Heart right ventricle (tissue), 16 donors: ENCODE results near the gene PPIF. TPM values are rescaled to one million over a fixed set of nuclear protein-coding genes. Genes with fewer than 3 reads are reported as not detected.

ENCODE experiments used
- ATAC-seq, 8 donors: fragments of 200-7000 bp; cut with Tn5 transposase; one replicate each; pipeline ENCODE4 v1.9.1; 2020; ENCODE audit warnings: mild to moderate bottlenecking in 8 of 8, moderate library complexity in 8 of 8, moderate number of reproducible peaks in 1 of 8
- DNase-seq, 2 donors: peaks; one replicate each; pipeline ENCODE4 v3.0.0-alpha.2; 2020
- H3K27ac ChIP-seq, 10 donors: fragments of 200-600 bp; sonication (generic) in 2 of 10; one replicate each; pipeline versions ENCODE4 v1.5.0 to v1.8.0; 2020 to 2022; ENCODE audit warnings: mild to moderate bottlenecking in 3 of 10
- H3K27me3 ChIP-seq, 7 donors: fragments of 200-600 bp; one replicate each; pipeline ENCODE4 v1.8.0; 2021 to 2022; ENCODE audit warnings: mild to moderate bottlenecking in 2 of 7
- H3K36me3 ChIP-seq, 9 donors: fragments of 200-600 bp; sonication (generic) in 1 of 9; one replicate each; pipeline versions ENCODE4 v1.5.0 to v1.8.0; 2020 to 2022; ENCODE audit warnings: mild to moderate bottlenecking in 2 of 9
- H3K4me1 ChIP-seq, 9 donors: fragments of 200-600 bp; sonication (generic) in 1 of 9; one replicate each; pipeline versions ENCODE4 v1.5.0 to v1.8.0; 2020 to 2022; ENCODE audit warnings: mild to moderate bottlenecking in 4 of 9
- H3K4me3 ChIP-seq, 10 donors: fragments of 200-600 bp; sonication (generic) in 2 of 10; one replicate each; pipeline versions ENCODE4 v1.5.0 to v1.8.0; 2020 to 2022; ENCODE audit warnings: mild to moderate bottlenecking in 7 of 10, moderate library complexity in 2 of 10
- H3K9me3 ChIP-seq, 11 donors: fragments of 200-600 bp in 10 of 11; sonication (generic) in 2 of 11; one replicate each; pipeline versions ENCODE4 v1.5.0 to v1.8.0; 2013 to 2022; ENCODE audit warnings: mild to moderate bottlenecking in 2 of 11, control low read depth in 1 of 11, moderate library complexity in 1 of 11
- WGBS, 2 donors: extraction: QIAGEN DNeasy Blood & Tissue Kit; methylation state at CpG; one replicate each; pipeline ENCODE4 v1.1.7; 2013; ENCODE audit warnings: inconsistent platforms in 1 of 2; 5-methylcytosine and 5-hydroxymethylcytosine counted together
- intact Hi-C, 10 donors: fragments of 100-400 bp; cut with DNase I; formaldehyde crosslinking; loops; one replicate each; pipeline versions ENCODE4 v1.11.1 to v1.14.2; 2022
- polyA plus RNA-seq, 2 donors: library from polyadenylated mRNA; stranded (reverse); fragments of 200-250 nt; gene quantifications; one replicate each; pipeline ENCODE4 v1.2.3, GENCODE V29; 2013
- total RNA-seq, 10 donors: library from RNA; stranded (reverse); fragmentation: NEBNext Ultra II Directional in 3 of 10; extraction: Animal tissue kit (Norgen Biotek cat#: 25700) in 3 of 10; gene quantifications; one replicate each; pipeline versions ENCODE4 v1.2.1 to v1.2.4, GENCODE V29; 2021 to 2023
- TF ChIP-seq, protein P1 (sequence below), 9 donors: fragments of 200-600 bp; sonication (generic) in 2 of 9; IDR thresholded peaks; one replicate each; pipeline versions ENCODE4 v1.5.0 to v1.8.0; 2021 to 2022; ENCODE audit warnings: antibody characterized with exemption in 9 of 9, mild to moderate bottlenecking in 5 of 9, moderate library complexity in 1 of 9
- donor health status: Arrhythmogenic right ventricular cardiomyopathy.
- donor health status: ischemic (EF 13 %, LVEDD 7.1; RV severe dilation, severe dysfunction).
- donor health status: healthy with polysubstance abuse.
- donor health status: DM: no; HTN: yes; CAD: no.
- donor health status: DM: no; HTN: no; CAD: no.
- donor health status: ischemic (EF 25% LVEDD 6.9; RV normal size, moderate dysfunction).
- donor health status: ischemic (EF 25% LVEDD 5.7; RV mildly dilated, moderate dysfunction).
- donor health status: healthy.
- donor health status: DM: yes; HTN: yes; CAD: no.
- donor health status: Ischemic cardiomyopathy.
- donor health status: ischemic (EF 35%, LVEDD 5.7; RV mildly dilated, moderate dysfunction).
- donor health status: nonischemic (EF 11% LVEDD 7.7; RV severe dilation, severe dysfunction).
- donor health status: DM: yes; HTN: yes; CAD: no.
- donor health status: PGD.
- donor health status: ischemic (EF 29% LVEDD 5.4; RV normal size, mild dysfunction).
- donor health status: nonischemic (EF 23%, LVEDD 6.1; RV moderate dilation, normal function).

PPIF gene
- total and polyA plus RNA-seq, 12 donors, result 44.3 to 205 (median 146) TPM

DNA sequence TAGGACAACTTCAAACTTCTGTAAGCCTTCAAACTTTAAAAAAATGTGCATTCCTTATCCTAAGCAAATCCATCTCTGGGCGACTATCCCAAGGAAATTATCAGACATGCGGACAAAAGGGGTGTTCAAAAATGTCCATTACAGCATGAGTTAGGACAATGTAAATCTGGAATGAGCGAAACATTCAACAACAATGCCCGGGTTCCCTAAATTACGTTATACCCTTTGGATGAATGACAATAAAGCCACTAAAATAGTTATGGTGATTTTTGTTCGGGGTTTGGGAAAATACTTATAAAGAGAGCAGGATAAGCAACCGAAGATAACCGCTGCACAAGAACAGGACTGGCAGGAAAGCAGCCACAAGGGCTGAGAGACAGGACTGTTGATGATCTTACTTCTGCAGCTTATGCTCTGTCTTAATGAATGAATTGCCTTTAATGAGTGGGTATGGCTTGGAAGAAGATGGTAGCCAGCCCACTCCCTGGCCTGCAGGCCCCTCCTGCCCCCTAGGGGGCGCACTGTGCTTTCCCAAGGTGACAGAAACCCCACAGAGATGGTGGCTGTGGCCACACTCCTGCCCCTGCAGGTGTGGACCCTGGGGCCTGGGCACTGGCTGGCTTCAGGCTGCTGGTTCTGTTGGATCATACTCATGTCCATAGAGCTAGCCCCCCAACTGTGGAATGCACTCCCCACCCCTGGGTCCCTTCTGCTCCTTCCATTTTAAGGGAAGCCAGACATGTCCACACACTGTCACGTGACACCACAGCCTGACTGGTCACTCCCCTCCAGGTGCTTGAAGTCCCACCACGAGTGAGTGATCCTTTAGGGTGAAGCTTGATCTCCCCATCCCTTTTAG is 53.1 kb downstream of the PPIF start:
- no peaks in the 10 kb centered on the region for H3K27me3 ChIP-seq
- peaks cover 0 to 94% (median 0%) of the 10 kb centered on the region in 9 donors for H3K4me1 ChIP-seq
- no peak overlapping the region for H3K4me3 ChIP-seq
- ATAC-seq (no peak), DNase-seq (peak in 1 of 2 donors; percentile 64)
- H3K9me3 ChIP-seq, result no peaks in the 10 kb centered on the region
- H3K27ac ChIP-seq, result peak overlapping the region in 9 of 10 donors; percentile 80 to 92 (median 88)
- H3K36me3 ChIP-seq, result peaks cover 0 to 7% (median 0%) of the 10 kb centered on the region in 9 donors
- TF ChIP-seq, protein P1, sequence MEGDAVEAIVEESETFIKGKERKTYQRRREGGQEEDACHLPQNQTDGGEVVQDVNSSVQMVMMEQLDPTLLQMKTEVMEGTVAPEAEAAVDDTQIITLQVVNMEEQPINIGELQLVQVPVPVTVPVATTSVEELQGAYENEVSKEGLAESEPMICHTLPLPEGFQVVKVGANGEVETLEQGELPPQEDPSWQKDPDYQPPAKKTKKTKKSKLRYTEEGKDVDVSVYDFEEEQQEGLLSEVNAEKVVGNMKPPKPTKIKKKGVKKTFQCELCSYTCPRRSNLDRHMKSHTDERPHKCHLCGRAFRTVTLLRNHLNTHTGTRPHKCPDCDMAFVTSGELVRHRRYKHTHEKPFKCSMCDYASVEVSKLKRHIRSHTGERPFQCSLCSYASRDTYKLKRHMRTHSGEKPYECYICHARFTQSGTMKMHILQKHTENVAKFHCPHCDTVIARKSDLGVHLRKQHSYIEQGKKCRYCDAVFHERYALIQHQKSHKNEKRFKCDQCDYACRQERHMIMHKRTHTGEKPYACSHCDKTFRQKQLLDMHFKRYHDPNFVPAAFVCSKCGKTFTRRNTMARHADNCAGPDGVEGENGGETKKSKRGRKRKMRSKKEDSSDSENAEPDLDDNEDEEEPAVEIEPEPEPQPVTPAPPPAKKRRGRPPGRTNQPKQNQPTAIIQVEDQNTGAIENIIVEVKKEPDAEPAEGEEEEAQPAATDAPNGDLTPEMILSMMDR (IDR thresholded peaks at IDR 0.05), result peak; percentile 39 to 78 (median 66)
- 60 to 66% methylated on average over 11 of the region's 11 CpGs for WGBS, 2 donors
- intact Hi-C loops, result loop anchor here in 2 of 10 donors (5.0 kb wide), 2 partner anchors 42 to 67 kb away; no protein-coding TSS in a partner anchor

- TF ChIP-seq, protein P1 (IDR thresholded peaks at IDR 0.05), result no peak
- Histone ChIP-seq H3K9me3 (no peaks in the 10 kb centered on the region), H3K27me3 (no peaks in the 10 kb centered on the region), H3K4me1 (peaks cover 0 to 100% (median 0%) of the 10 kb centered on the region in 9 donors), H3K4me3 (no peak overlapping the region), H3K27ac (peak overlapping the region; percentile 41 to 93 (median 87)), H3K36me3 (peaks cover 0 to 12% (median 0%) of the 10 kb centered on the region in 9 donors)
- DNase-seq (peak in 1 of 2 donors; percentile 69), ATAC-seq (peak in 6 of 8 donors; percentile 1 to 11 (median 6))
- WGBS, 2 donors, result 65 to 68% methylated on average over 23 of the region's 23 CpGs
- intact Hi-C loops, result loop anchor here in 2 of 10 donors (5.0 kb wide), 2 partner anchors 41 to 66 kb away; no protein-coding TSS in a partner anchor
These were observed 54.0 kb downstream of the PPIF start for GRCh38 chr10:79401015-79401921.

DNA sequence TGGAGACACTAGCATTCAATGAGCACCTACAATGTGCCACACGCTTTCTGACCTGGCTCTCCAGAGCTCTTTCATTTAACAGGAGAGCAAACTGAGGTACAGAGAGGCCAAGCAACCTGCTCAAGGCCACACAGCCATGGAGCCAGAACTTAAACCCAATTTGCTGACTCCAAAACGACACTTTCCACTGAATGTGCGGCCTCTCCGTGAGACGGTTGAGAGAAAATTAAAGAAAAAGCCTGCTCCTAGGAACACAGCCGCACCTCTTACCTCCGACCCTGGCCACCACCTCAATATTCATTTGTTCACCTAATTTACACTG is 55.3 kb downstream of the PPIF start:
- DNase-seq, result no peak
- Histone ChIP-seq H3K4me3 (no peak overlapping the region), H3K4me1 (peaks cover 0 to 100% (median 0%) of the 10 kb centered on the region in 9 donors), H3K36me3 (peaks cover 0 to 12% (median 0%) of the 10 kb centered on the region in 9 donors), H3K9me3 (no peaks in the 10 kb centered on the region), H3K27me3 (no peaks in the 10 kb centered on the region), H3K27ac (peak overlapping the region in 9 of 10 donors; percentile 84 to 93 (median 88))
- intact Hi-C loops, result loop anchor here in 2 of 10 donors (5.0 kb wide), 2 partner anchors 40 to 65 kb away; no protein-coding TSS in a partner anchor
- 95 to 96% methylated on average over 7 of the region's 7 CpGs for whole genome bisulfite sequencing, 2 donors
- ATAC-seq, result no peak
- TF ChIP-seq, protein P1 (IDR thresholded peaks at IDR 0.05), result no peak

DNA sequence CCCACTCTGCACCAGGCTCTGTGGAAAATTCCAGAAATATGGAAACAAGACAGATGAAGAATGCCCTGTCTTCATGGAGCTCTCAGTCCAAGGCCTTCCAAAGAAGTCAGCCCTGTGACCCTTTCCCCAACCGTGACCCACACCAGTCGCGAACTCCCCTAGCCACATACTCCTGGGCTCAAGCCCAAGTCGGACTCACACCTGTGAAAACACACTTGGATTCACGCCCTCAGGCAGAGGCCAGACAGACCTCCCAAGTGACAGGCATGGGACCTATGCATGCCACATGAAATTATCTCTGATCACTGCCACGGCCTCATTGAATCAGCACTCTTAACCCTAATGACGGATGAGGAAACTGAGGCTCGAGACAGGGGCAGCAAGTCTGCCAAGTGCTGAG is 55.7 kb downstream of the PPIF start:
- ATAC-seq, result no peak
- intact Hi-C loops, result loop anchor here in 2 of 10 donors (5.0 kb wide), 2 partner anchors 39 to 64 kb away; no protein-coding TSS in a partner anchor
- H3K27ac ChIP-seq, result peak overlapping the region; percentile 79 to 93 (median 87)
- TF ChIP-seq, protein P1 (IDR thresholded peaks at IDR 0.05), result no peak
- H3K27me3 ChIP-seq, result no peaks in the 10 kb centered on the region
- H3K4me1 ChIP-seq, result peaks cover 0 to 100% (median 0%) of the 10 kb centered on the region in 9 donors
- peaks cover 0 to 9% (median 0%) of the 10 kb centered on the region in 9 donors for H3K36me3 ChIP-seq
- no peaks in the 10 kb centered on the region for H3K9me3 ChIP-seq
- WGBS, 2 donors, result 49 to 51% methylated on average over 8 of the region's 8 CpGs
- peak overlapping the region in 3 of 10 donors; percentile 14 to 27 (median 21) for H3K4me3 ChIP-seq
- DNase-seq, result peak in 1 of 2 donors; percentile 5
